ENCODE data around the gene CDC34. TPM values are rescaled to one million over a fixed set of nuclear protein-coding genes. Genes with fewer than 3 reads are reported as not detected.
A peak's percentile ranks its signal among the peaks of the same experiment; 100 is the strongest.

The CDC34 gene
- total RNA-seq, 1 experiment from 2014 or later: 113 TPM

DNA sequence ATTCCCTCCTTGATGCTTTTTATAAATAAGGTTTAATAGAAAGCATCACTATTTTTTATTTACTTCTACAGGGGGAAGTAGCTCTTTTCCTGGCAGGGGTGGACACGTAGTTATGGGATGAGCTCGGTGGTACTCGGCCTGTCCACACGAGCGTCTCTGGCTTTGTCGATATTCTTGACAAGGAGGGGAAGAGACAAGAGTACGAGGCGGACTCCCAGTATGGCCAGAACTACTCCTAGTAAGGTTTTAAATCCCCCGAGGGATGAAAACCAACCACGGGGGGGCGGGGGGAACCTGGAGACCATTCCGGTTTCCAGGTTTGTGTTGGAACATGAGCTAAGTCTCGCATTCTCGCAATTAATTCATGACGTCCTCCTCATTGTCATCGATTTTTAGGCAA lies 35.3 kb downstream of the CDC34 start:
- TF ChIP-seq, protein P1, sequence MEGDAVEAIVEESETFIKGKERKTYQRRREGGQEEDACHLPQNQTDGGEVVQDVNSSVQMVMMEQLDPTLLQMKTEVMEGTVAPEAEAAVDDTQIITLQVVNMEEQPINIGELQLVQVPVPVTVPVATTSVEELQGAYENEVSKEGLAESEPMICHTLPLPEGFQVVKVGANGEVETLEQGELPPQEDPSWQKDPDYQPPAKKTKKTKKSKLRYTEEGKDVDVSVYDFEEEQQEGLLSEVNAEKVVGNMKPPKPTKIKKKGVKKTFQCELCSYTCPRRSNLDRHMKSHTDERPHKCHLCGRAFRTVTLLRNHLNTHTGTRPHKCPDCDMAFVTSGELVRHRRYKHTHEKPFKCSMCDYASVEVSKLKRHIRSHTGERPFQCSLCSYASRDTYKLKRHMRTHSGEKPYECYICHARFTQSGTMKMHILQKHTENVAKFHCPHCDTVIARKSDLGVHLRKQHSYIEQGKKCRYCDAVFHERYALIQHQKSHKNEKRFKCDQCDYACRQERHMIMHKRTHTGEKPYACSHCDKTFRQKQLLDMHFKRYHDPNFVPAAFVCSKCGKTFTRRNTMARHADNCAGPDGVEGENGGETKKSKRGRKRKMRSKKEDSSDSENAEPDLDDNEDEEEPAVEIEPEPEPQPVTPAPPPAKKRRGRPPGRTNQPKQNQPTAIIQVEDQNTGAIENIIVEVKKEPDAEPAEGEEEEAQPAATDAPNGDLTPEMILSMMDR (conservative IDR thresholded peaks at IDR 0.05; ENCODE audit: low read depth, low read length): no peak
- no peak for TF ChIP-seq EZH2 (IDR thresholded peaks at IDR 0.05; ENCODE audit: borderline replicate concordance, low read depth, low read length, poor library complexity, severe bottlenecking)
- CTCF ChIA-PET: interaction anchor here (0.6 kb wide), 1 partner anchor 69 kb away, joined by 3 read pairs; no protein-coding TSS in a partner anchor

DNA sequence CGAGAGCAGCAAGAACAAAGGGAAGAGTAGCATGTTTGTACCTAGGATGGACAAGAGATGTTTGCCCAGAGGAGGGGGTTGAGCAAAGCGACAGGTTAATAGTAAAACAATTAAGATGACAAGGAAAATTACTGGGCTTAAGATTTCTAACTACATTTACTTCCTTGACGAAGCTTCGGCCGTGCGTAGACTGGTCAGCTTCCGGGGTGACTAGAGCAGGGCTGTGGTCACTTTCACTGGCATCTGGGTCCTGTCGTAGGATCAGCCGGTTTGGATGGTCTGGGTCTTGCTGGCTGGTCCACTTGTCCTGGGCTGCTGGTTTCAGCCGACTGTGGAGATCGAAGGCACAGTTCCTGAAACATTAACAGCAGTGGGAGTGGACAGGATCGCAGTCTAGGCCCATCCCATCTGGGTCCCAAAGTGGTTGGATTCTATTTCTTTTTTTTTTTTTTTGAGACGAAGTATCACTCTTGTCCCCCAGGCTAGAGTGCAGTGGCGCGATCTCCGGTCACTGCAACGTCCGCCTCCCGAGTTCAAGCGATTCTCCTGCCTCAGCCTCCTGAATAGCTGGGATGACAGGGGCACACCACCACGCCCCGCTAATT lies 35.8 kb downstream of the CDC34 start:
- no TSS peak for BruUV-seq (replicated peaks)
- no peaks in the 10 kb centered on the region for H3K27me3 ChIP-seq (replicated peaks; ENCODE audit: insufficient read depth, low read depth, low read length, poor library complexity)
- H3K4me1 ChIP-seq (ENCODE audit: insufficient read depth, low read length, poor library complexity, severe bottlenecking): peaks cover 10% of the 10 kb centered on the region
- no peak for DNase-seq (ENCODE audit: low spot score)
- H3K36me3 ChIP-seq (ENCODE audit: insufficient read depth, low read length, poor library complexity, severe bottlenecking): no peaks in the 10 kb centered on the region
- peak overlapping the region; percentile 73 for H3K27ac ChIP-seq (ENCODE audit: low read depth, low read length, poor library complexity, severe bottlenecking)
- POLR2A ChIA-PET (ENCODE audit: low non-redundant PET): no interaction called here
- intact Hi-C loops (cut with micrococcal nuclease; ENCODE audit: unreplicated experiment): no loop called here
- H3K4me3 ChIP-seq (ENCODE audit: low read depth, low read length, poor library complexity, severe bottlenecking): no peak overlapping the region
- no peak for TF ChIP-seq EZH2 (IDR thresholded peaks at IDR 0.05; ENCODE audit: borderline replicate concordance, low read depth, low read length, poor library complexity, severe bottlenecking)
- TF ChIP-seq, protein P1 (conservative IDR thresholded peaks at IDR 0.05; ENCODE audit: low read depth, low read length): no peak
- CTCF ChIA-PET: interaction anchor here (0.6 kb wide), 1 partner anchor 69 kb away, joined by 3 read pairs; no protein-coding TSS in a partner anchor
- H3K9me3 ChIP-seq (ENCODE audit: low read depth, low read length, poor library complexity, severe bottlenecking): no peaks in the 10 kb centered on the region

More for the DNA sequence above, 35.3 kb downstream of the CDC34 start:
- intact Hi-C loops (cut with micrococcal nuclease; ENCODE audit: unreplicated experiment): no loop called here
- Histone ChIP-seq H3K4me1 (ENCODE audit: insufficient read depth, low read length, poor library complexity, severe bottlenecking) (peaks cover 10% of the 10 kb centered on the region), H3K27ac (ENCODE audit: low read depth, low read length, poor library complexity, severe bottlenecking) (peak overlapping the region; percentile 73), H3K36me3 (ENCODE audit: insufficient read depth, low read length, poor library complexity, severe bottlenecking) (peaks cover 3% of the 10 kb centered on the region), H3K9me3 (ENCODE audit: low read depth, low read length, poor library complexity, severe bottlenecking) (no peaks in the 10 kb centered on the region), H3K4me3 (ENCODE audit: low read depth, low read length, poor library complexity, severe bottlenecking) (no peak overlapping the region), H3K27me3 (replicated peaks; ENCODE audit: insufficient read depth, low read depth, low read length, poor library complexity) (no peaks in the 10 kb centered on the region)
- POLR2A ChIA-PET (ENCODE audit: low non-redundant PET): no interaction called here
- no peak for DNase-seq (ENCODE audit: low spot score)
- BruUV-seq (replicated peaks): no TSS peak

DNA sequence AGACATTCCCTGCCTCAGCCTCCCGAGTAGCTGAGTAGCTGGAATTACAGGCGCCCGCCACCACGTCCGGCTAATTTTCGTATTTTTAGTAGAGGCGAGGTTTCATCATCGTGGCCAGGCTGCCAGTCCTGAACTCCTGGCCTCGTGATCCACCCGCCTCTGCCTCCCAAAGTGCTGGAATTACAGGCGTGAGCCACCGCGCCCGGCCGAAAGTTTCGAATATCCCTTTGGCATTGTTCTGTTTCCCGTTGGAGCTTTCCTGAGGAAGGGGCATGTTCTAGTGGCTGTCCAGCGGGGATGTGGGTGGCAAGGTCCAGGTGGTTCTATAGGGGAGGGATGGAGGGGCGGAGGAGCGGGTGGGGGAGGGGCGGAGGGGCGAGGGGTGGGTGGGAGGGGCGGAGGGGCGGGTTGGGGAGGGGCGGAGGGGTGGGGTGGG lies 38.7 kb downstream of the CDC34 start:
- no peak for DNase-seq (ENCODE audit: low spot score)

More for the DNA sequence above, 38.7 kb downstream of the CDC34 start:
- Histone ChIP-seq H3K4me1 (ENCODE audit: insufficient read depth, low read length, poor library complexity, severe bottlenecking) (peaks cover 22% of the 10 kb centered on the region), H3K4me3 (ENCODE audit: low read depth, low read length, poor library complexity, severe bottlenecking) (no peak overlapping the region), H3K36me3 (ENCODE audit: insufficient read depth, low read length, poor library complexity, severe bottlenecking) (no peaks in the 10 kb centered on the region), H3K9me3 (ENCODE audit: low read depth, low read length, poor library complexity, severe bottlenecking) (no peaks in the 10 kb centered on the region), H3K27ac (ENCODE audit: low read depth, low read length, poor library complexity, severe bottlenecking) (no peak overlapping the region), H3K27me3 (replicated peaks; ENCODE audit: insufficient read depth, low read depth, low read length, poor library complexity) (no peaks in the 10 kb centered on the region)
- POLR2A ChIA-PET (ENCODE audit: low non-redundant PET): no interaction called here
- no peak for TF ChIP-seq EZH2 (IDR thresholded peaks at IDR 0.05; ENCODE audit: borderline replicate concordance, low read depth, low read length, poor library complexity, severe bottlenecking)
- TF ChIP-seq, protein P1 (conservative IDR thresholded peaks at IDR 0.05; ENCODE audit: low read depth, low read length): no peak
- CTCF ChIA-PET: no interaction called here
- intact Hi-C loops (cut with micrococcal nuclease; ENCODE audit: unreplicated experiment): loop anchor here (5.0 kb wide), 1 partner anchor 38 kb away; the partner anchor contains the start of gene CDC34
- BruUV-seq (replicated peaks): no TSS peak

Measured in A673 (cell line).